RWPE2 (cell line): ENCODE results near the gene KLK8.
"Not testable (repeated sequence)": the region's sequence is repeated elsewhere in the genome, so short reads cannot be mapped to it uniquely, and the experiment has no call there.

Experiments
- ATAC-seq: fragments of 200-7000 bp; cut with Tn5 transposase; 3 replicates; pipeline ENCODE4 v1.9.1; 2021; ENCODE audit warnings: low read depth
- DNase-seq: peaks from one replicate; pipeline ENCODE4 v3.0.0-alpha.2; 2020; ENCODE audit warnings: low spot score
- H3K27ac ChIP-seq: fragments of 450-650 bp; 2 replicates; pipeline ENCODE4 v1.5.1; 2017; ENCODE audit warnings: mild to moderate bottlenecking; ENCODE audit not compliant: poor library complexity, severe bottlenecking
- H3K27me3 ChIP-seq: fragments of 250-450 bp; sonication (Bioruptor Pico); 2 replicates; pipeline ENCODE4 v1.5.1; 2021; ENCODE audit warnings: mild to moderate bottlenecking, moderate library complexity; ENCODE audit not compliant: insufficient read depth, poor library complexity, severe bottlenecking
- H3K36me3 ChIP-seq: fragments of 250-450 bp; sonication (Bioruptor Pico); 2 replicates; pipeline ENCODE4 v1.5.1; 2020; ENCODE audit warnings: low read depth, mild to moderate bottlenecking, moderate library complexity
- H3K4me1 ChIP-seq: fragments of 250-450 bp; sonication (Bioruptor Pico); 2 replicates; pipeline ENCODE4 v1.5.1; 2021; ENCODE audit warnings: mild to moderate bottlenecking, moderate library complexity; ENCODE audit not compliant: insufficient read depth, poor library complexity, severe bottlenecking
- H3K4me3 ChIP-seq: fragments of 250-450 bp; sonication (Bioruptor Pico); 2 replicates; pipeline ENCODE4 v1.5.1; 2021; ENCODE audit warnings: mild to moderate bottlenecking, moderate library complexity; ENCODE audit not compliant: severe bottlenecking
- H3K9me3 ChIP-seq: fragments of 250-450 bp; sonication (Bioruptor Pico); 2 replicates; pipeline ENCODE4 v1.5.1; 2021; ENCODE audit warnings: mild to moderate bottlenecking, moderate library complexity; ENCODE audit not compliant: severe bottlenecking
- CTCF ChIP-seq: fragments of 450-650 bp; IDR thresholded peaks from one replicate; pipeline ENCODE4 v1.5.1; 2017; ENCODE audit warnings: mild to moderate bottlenecking, moderate library complexity; ENCODE audit not compliant: poor library complexity, severe bottlenecking

The KLK8 gene

GRCh38 chr19:50975766-50976165 lies 25.6 kb downstream of the KLK8 start:
- Histone ChIP-seq H3K4me1 (peaks cover 11% of the 10 kb centered on the region), H3K9me3 (no peaks in the 10 kb centered on the region), H3K27ac (no peak overlapping the region), H3K27me3 (no peaks in the 10 kb centered on the region), H3K36me3 (no peaks in the 10 kb centered on the region), H3K4me3 (no peak overlapping the region)
- no peak for TF ChIP-seq CTCF
- DNase-seq (peak; percentile 84), ATAC-seq (peak; percentile 94)

DNA sequence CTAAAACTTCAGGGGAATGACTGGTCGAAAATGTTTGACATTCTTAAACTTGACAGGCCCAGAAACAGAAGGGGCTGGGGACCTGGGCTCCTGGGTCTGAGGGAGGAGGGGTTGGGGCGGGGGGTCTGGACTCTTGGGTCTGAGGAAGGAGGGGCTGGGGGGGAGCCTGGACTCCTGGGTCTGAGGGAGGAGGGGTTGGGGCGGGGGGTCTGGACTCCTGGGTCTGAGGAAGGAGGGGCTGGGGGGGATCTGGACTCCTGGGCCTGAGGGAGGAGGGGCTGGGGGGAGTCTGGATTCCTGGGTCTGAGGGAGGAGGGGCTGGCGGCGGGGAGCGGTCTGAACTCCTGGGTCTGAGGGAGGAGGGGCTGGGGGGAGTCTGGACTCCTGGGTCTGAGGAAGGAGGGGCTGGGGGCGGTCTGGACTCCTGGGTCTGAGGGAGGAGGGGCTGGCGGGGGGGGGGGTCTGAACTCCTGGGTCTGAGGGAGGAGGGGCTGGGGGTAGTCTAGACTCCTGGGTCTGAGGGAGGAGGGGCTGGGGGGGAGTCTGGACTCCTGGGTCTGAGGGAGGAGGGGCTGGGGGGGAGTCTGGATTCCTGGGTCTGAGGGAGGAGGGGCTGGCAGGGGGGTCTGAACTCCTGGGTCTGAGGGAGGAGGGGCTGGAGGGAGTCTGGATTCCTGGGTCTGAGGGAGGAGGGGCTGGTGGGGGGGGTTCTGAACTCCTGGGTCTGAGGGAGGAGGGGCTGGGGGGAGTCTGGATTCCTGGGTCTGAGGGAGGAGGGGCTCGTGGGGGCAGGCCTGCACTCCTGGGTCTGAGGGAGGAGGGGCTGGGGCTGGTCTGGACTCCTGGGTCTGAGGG lies 26.5 kb downstream of the KLK8 start:
- Histone ChIP-seq H3K9me3 (no peaks in the 10 kb centered on the region), H3K4me1 (peaks cover 11% of the 10 kb centered on the region), H3K36me3 (no peaks in the 10 kb centered on the region), H3K27me3 (no peaks in the 10 kb centered on the region), H3K4me3 (no peak overlapping the region), H3K27ac (no peak overlapping the region)
- no peak for ATAC-seq
- TF ChIP-seq CTCF = no peak
- DNase-seq = no peak

- peaks cover 11% of the 10 kb centered on the region for H3K4me1 ChIP-seq
- DNase-seq (no peak), ATAC-seq (no peak)
- no peak overlapping the region for H3K4me3 ChIP-seq
- no peaks in the 10 kb centered on the region for H3K9me3 ChIP-seq
- no peak for TF ChIP-seq CTCF
- H3K27me3 ChIP-seq = no peaks in the 10 kb centered on the region
- H3K36me3 ChIP-seq = no peaks in the 10 kb centered on the region
- no peak overlapping the region for H3K27ac ChIP-seq
These were observed 28.5 kb downstream of the KLK8 start for GRCh38 chr19:50972795-50973376.

DNA sequence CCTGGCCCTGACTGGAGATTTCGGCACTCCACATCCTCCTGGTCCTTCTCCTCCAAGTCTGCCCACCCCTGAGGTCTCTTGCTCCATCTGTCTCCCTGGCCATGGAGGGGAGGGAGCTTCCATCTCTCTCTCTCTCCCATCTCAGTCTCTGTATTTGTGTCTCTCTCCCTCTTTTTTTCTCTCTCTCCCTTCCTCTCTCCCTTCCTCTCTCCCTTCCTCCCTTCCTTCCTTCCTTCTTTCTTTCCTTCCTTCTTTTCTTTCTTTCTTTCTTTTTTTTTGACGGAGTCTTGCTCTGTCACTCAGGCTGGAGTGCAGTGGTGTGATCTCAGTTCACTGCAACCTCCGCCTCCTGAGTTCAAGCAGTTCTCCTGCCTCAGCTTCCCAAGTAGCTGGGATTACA lies 31.6 kb downstream of the KLK8 start:
- not testable (repeated sequence) for H3K4me1 ChIP-seq, H3K9me3 ChIP-seq, H3K27me3 ChIP-seq, ATAC-seq, H3K36me3 ChIP-seq, H3K27ac ChIP-seq, DNase-seq, H3K4me3 ChIP-seq

DNA sequence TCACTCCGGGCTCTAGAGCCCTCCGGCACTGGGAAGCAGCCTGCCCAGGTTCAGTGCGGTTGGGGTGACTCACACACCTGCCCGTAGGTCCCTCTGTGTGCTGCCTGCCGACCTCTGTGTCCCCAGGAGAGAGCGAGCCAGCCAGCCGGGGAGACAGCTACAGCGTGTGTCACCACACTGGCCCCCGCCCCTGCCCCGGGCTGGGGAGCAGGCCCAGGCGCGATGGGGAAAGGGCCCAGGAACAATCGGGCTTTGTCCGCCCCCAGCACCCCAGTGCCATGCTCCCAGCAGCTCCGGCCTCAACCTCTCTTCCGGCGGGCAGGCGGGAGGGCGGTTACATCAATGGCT lies 32.0 kb downstream of the KLK8 start, which contains the start of gene KLK6:
KLK6 (minus strand) TSS at position 179 of the 348 bp plus-strand sequence. CDS start 1,487 bp downstream, outside the sequence.
- Histone ChIP-seq H3K36me3 (no peaks in the 10 kb centered on the region), H3K27me3 (no peaks in the 10 kb centered on the region), H3K4me1 (peaks cover 7% of the 10 kb centered on the region), H3K4me3 (no peak within 1 kb of the TSS), H3K27ac (no peak within 1 kb of the TSS), H3K9me3 (no peaks in the 10 kb centered on the region)
- DNase-seq (no peak), ATAC-seq (peak; percentile 90)
- TF ChIP-seq CTCF = no peak
